ENCODE measurements around the gene KRT32. TPM values are rescaled to one million over a fixed set of nuclear protein-coding genes. Genes with fewer than 3 reads are reported as not detected.

The KRT32 gene
- total and polyA plus RNA-seq, 4 donors: not detected

GRCh38 chr17:41444640-41445039 lies 22.5 kb downstream of the KRT32 start:
- ATAC-seq (ENCODE audit: low FRiP score): no peak
- no peak overlapping the region for H3K4me3 ChIP-seq (ENCODE audit: low read length in 2 of 2)
- peaks cover 0 to 3% of the 10 kb centered on the region in 2 donors for H3K27me3 ChIP-seq (ENCODE audit: control insufficient read depth in 1 of 2, insufficient read depth in 2 of 2, low read length in 1 of 2)
- DNase-seq: no peak
- 59 to 68% methylated on average over 3 of the region's 3 CpGs for WGBS, 2 donors
- no peaks in the 10 kb centered on the region for H3K4me1 ChIP-seq (ENCODE audit: control insufficient read depth in 1 of 2, insufficient read depth in 2 of 2, low read length in 2 of 2)
- intact Hi-C loops (cut with DNase I): no loop called here
- H3K9me3 ChIP-seq (ENCODE audit: control insufficient read depth, low read length): peaks cover 4% of the 10 kb centered on the region
- no peaks in the 10 kb centered on the region for H3K36me3 ChIP-seq (ENCODE audit: control insufficient read depth in 1 of 2, insufficient read depth in 2 of 2, low read length in 1 of 2)
- no peak overlapping the region for H3K27ac ChIP-seq (ENCODE audit: low read depth in 1 of 2, low read length in 2 of 2)

- no peak for ATAC-seq (ENCODE audit: low FRiP score)
- peaks cover 4% of the 10 kb centered on the region for H3K9me3 ChIP-seq (ENCODE audit: control insufficient read depth, low read length)
- 75 to 82% methylated on average over 1 of the region's 1 CpG for WGBS, 2 donors
- H3K4me1 ChIP-seq (ENCODE audit: control insufficient read depth in 1 of 2, insufficient read depth in 2 of 2, low read length in 2 of 2): no peaks in the 10 kb centered on the region
- H3K27me3 ChIP-seq (ENCODE audit: control insufficient read depth in 1 of 2, insufficient read depth in 2 of 2, low read length in 1 of 2): peaks cover 0 to 3% of the 10 kb centered on the region in 2 donors
- intact Hi-C loops (cut with DNase I): no loop called here
- H3K36me3 ChIP-seq (ENCODE audit: control insufficient read depth in 1 of 2, insufficient read depth in 2 of 2, low read length in 1 of 2): no peaks in the 10 kb centered on the region
- H3K27ac ChIP-seq (ENCODE audit: low read depth in 1 of 2, low read length in 2 of 2): no peak overlapping the region
- no peak overlapping the region for H3K4me3 ChIP-seq (ENCODE audit: low read length in 2 of 2)
- DNase-seq: no peak
Measured at GRCh38 chr17:41444186-41444585, 23.0 kb downstream of the KRT32 start.

GRCh38 chr17:41442739-41443138 lies 24.4 kb downstream of the KRT32 start:
- WGBS, 2 donors: 73 to 77% methylated on average over 4 of the region's 4 CpGs
- ATAC-seq (ENCODE audit: low FRiP score) (no peak), DNase-seq (no peak)
- Histone ChIP-seq H3K27ac (ENCODE audit: low read depth in 1 of 2, low read length in 2 of 2) (no peak overlapping the region), H3K9me3 (ENCODE audit: control insufficient read depth, low read length) (peaks cover 3% of the 10 kb centered on the region), H3K4me1 (ENCODE audit: control insufficient read depth in 1 of 2, insufficient read depth in 2 of 2, low read length in 2 of 2) (no peaks in the 10 kb centered on the region), H3K36me3 (ENCODE audit: control insufficient read depth in 1 of 2, insufficient read depth in 2 of 2, low read length in 1 of 2) (no peaks in the 10 kb centered on the region), H3K27me3 (ENCODE audit: control insufficient read depth in 1 of 2, insufficient read depth in 2 of 2, low read length in 1 of 2) (no peaks in the 10 kb centered on the region), H3K4me3 (ENCODE audit: low read length in 2 of 2) (no peak overlapping the region)
- intact Hi-C loops (cut with DNase I): no loop called here

GRCh38 chr17:41440531-41441033 lies 26.6 kb downstream of the KRT32 start, which contains the start of gene KRT38:
Gene KRT38 (minus strand): TSS chr17:41440983. CDS start chr17:41440921, 62 bp downstream.
- ATAC-seq (ENCODE audit: low FRiP score) (no peak), DNase-seq (no peak)
- no peaks in the 10 kb centered on the region for H3K36me3 ChIP-seq (ENCODE audit: control insufficient read depth in 1 of 2, insufficient read depth in 2 of 2, low read length in 1 of 2)
- no peaks in the 10 kb centered on the region for H3K4me1 ChIP-seq (ENCODE audit: control insufficient read depth in 1 of 2, insufficient read depth in 2 of 2, low read length in 2 of 2)
- H3K9me3 ChIP-seq (ENCODE audit: control insufficient read depth, low read length): peaks cover 3% of the 10 kb centered on the region
- H3K4me3 ChIP-seq (ENCODE audit: low read length in 2 of 2): no peak within 1 kb of the TSS
- WGBS, 2 donors: 90 to 91% methylated on average over 10 of the region's 10 CpGs
- H3K27me3 ChIP-seq (ENCODE audit: control insufficient read depth in 1 of 2, insufficient read depth in 2 of 2, low read length in 1 of 2): no peaks in the 10 kb centered on the region
- intact Hi-C loops (cut with DNase I): no loop called here
- no peak within 1 kb of the TSS for H3K27ac ChIP-seq (ENCODE audit: low read depth in 1 of 2, low read length in 2 of 2)

GRCh38 chr17:41439375-41439774 lies 27.8 kb downstream of the KRT32 start:
- H3K27me3 ChIP-seq (ENCODE audit: control insufficient read depth in 1 of 2, insufficient read depth in 2 of 2, low read length in 1 of 2): no peaks in the 10 kb centered on the region
- ATAC-seq (ENCODE audit: low FRiP score) (no peak), DNase-seq (no peak)
- 59 to 64% methylated on average over 5 of the region's 5 CpGs for WGBS, 2 donors
- no peaks in the 10 kb centered on the region for H3K36me3 ChIP-seq (ENCODE audit: control insufficient read depth in 1 of 2, insufficient read depth in 2 of 2, low read length in 1 of 2)
- H3K9me3 ChIP-seq (ENCODE audit: control insufficient read depth, low read length): peaks cover 1% of the 10 kb centered on the region
- H3K4me3 ChIP-seq (ENCODE audit: low read length in 2 of 2): no peak overlapping the region
- H3K27ac ChIP-seq (ENCODE audit: low read depth in 1 of 2, low read length in 2 of 2): no peak overlapping the region
- intact Hi-C loops (cut with DNase I): no loop called here
- no peaks in the 10 kb centered on the region for H3K4me1 ChIP-seq (ENCODE audit: control insufficient read depth in 1 of 2, insufficient read depth in 2 of 2, low read length in 2 of 2)

GRCh38 chr17:41437769-41438168 lies 29.4 kb downstream of the KRT32 start:
- Histone ChIP-seq H3K4me3 (ENCODE audit: low read length in 2 of 2) (no peak overlapping the region), H3K27ac (ENCODE audit: low read depth in 1 of 2, low read length in 2 of 2) (no peak overlapping the region), H3K36me3 (ENCODE audit: control insufficient read depth in 1 of 2, insufficient read depth in 2 of 2, low read length in 1 of 2) (no peaks in the 10 kb centered on the region), H3K9me3 (ENCODE audit: control insufficient read depth, low read length) (no peaks in the 10 kb centered on the region), H3K27me3 (ENCODE audit: control insufficient read depth in 1 of 2, insufficient read depth in 2 of 2, low read length in 1 of 2) (no peaks in the 10 kb centered on the region), H3K4me1 (ENCODE audit: control insufficient read depth in 1 of 2, insufficient read depth in 2 of 2, low read length in 2 of 2) (no peaks in the 10 kb centered on the region)
- no peak for ATAC-seq (ENCODE audit: low FRiP score)
- intact Hi-C loops (cut with DNase I): no loop called here
- no peak for DNase-seq
- 81 to 83% methylated on average over 9 of the region's 9 CpGs for WGBS, 2 donors

GRCh38 chr17:41437254-41437653 lies 29.9 kb downstream of the KRT32 start:
- no peak overlapping the region for H3K27ac ChIP-seq (ENCODE audit: low read depth in 1 of 2, low read length in 2 of 2)
- no peaks in the 10 kb centered on the region for H3K9me3 ChIP-seq (ENCODE audit: control insufficient read depth, low read length)
- DNase-seq (no peak), ATAC-seq (ENCODE audit: low FRiP score) (no peak)
- 72 to 79% methylated on average over 7 of the region's 7 CpGs for WGBS, 2 donors
- H3K4me1 ChIP-seq (ENCODE audit: control insufficient read depth in 1 of 2, insufficient read depth in 2 of 2, low read length in 2 of 2): no peaks in the 10 kb centered on the region
- intact Hi-C loops (cut with DNase I): no loop called here
- H3K4me3 ChIP-seq (ENCODE audit: low read length in 2 of 2): no peak overlapping the region
- H3K36me3 ChIP-seq (ENCODE audit: control insufficient read depth in 1 of 2, insufficient read depth in 2 of 2, low read length in 1 of 2): no peaks in the 10 kb centered on the region
- no peaks in the 10 kb centered on the region for H3K27me3 ChIP-seq (ENCODE audit: control insufficient read depth in 1 of 2, insufficient read depth in 2 of 2, low read length in 1 of 2)

GRCh38 chr17:41434415-41434814 lies 32.8 kb downstream of the KRT32 start:
- Histone ChIP-seq H3K4me1 (ENCODE audit: control insufficient read depth in 1 of 2, insufficient read depth in 2 of 2, low read length in 2 of 2) (no peaks in the 10 kb centered on the region), H3K4me3 (ENCODE audit: low read length in 2 of 2) (no peak overlapping the region), H3K36me3 (ENCODE audit: control insufficient read depth in 1 of 2, insufficient read depth in 2 of 2, low read length in 1 of 2) (no peaks in the 10 kb centered on the region), H3K27ac (ENCODE audit: low read depth in 1 of 2, low read length in 2 of 2) (no peak overlapping the region), H3K27me3 (ENCODE audit: control insufficient read depth in 1 of 2, insufficient read depth in 2 of 2, low read length in 1 of 2) (no peaks in the 10 kb centered on the region), H3K9me3 (ENCODE audit: control insufficient read depth, low read length) (no peaks in the 10 kb centered on the region)
- 48 to 55% methylated on average over 5 of the region's 5 CpGs for WGBS, 2 donors
- no peak for DNase-seq
- ATAC-seq (ENCODE audit: low FRiP score): no peak
- intact Hi-C loops (cut with DNase I): no loop called here

GRCh38 chr17:41434005-41434404 lies 33.2 kb downstream of the KRT32 start:
- no peaks in the 10 kb centered on the region for H3K9me3 ChIP-seq (ENCODE audit: control insufficient read depth, low read length)
- ATAC-seq (ENCODE audit: low FRiP score): no peak
- H3K27me3 ChIP-seq (ENCODE audit: control insufficient read depth in 1 of 2, insufficient read depth in 2 of 2, low read length in 1 of 2): no peaks in the 10 kb centered on the region
- intact Hi-C loops (cut with DNase I): no loop called here
- no peaks in the 10 kb centered on the region for H3K4me1 ChIP-seq (ENCODE audit: control insufficient read depth in 1 of 2, insufficient read depth in 2 of 2, low read length in 2 of 2)
- H3K4me3 ChIP-seq (ENCODE audit: low read length in 2 of 2): no peak overlapping the region
- WGBS, 2 donors: 39 to 43% methylated on average over 4 of the region's 4 CpGs
- no peak overlapping the region for H3K27ac ChIP-seq (ENCODE audit: low read depth in 1 of 2, low read length in 2 of 2)
- DNase-seq: no peak
- H3K36me3 ChIP-seq (ENCODE audit: control insufficient read depth in 1 of 2, insufficient read depth in 2 of 2, low read length in 1 of 2): no peaks in the 10 kb centered on the region

Data from aorta (tissue), 5 donors.